Activated T-cell treated with anti-CD3 and anti-CD28 coated beads, Interleukin-2, amount 50 U/mL, for 4 hours (primary cell): ENCODE results near the gene SNAI3. TPM values are rescaled to one million over a fixed set of nuclear protein-coding genes. Genes with fewer than 3 reads are reported as not detected.

ENCODE experiments used
- ATAC-seq, 2 donors: fragments of 200-7000 bp; cut with Tn5 transposase; one replicate each; pipeline ENCODE4 v1.10.0; 2021
- DNase-seq: peaks from one replicate; pipeline ENCODE4 v3.0.0-alpha.2; 2020
- H3K27me3 Mint-ChIP-seq: one replicate; pipeline ENCODE4 v1.8.0; 2021; ENCODE audit warnings: low read depth, mixed read lengths
- H3K36me3 Mint-ChIP-seq: one replicate; pipeline ENCODE4 v1.8.0; 2022; ENCODE audit warnings: mixed read lengths; ENCODE audit not compliant: insufficient read depth
- H3K4me1 Mint-ChIP-seq: one replicate; pipeline ENCODE4 v1.8.0; 2021; ENCODE audit warnings: low read depth, mixed read lengths
- H3K4me3 Mint-ChIP-seq: one replicate; pipeline ENCODE4 v1.8.0; 2021; ENCODE audit warnings: mild to moderate bottlenecking, moderate library complexity, mixed read lengths
- H3K9me3 Mint-ChIP-seq: one replicate; pipeline ENCODE4 v1.8.0; 2021; ENCODE audit warnings: mixed read lengths
- total RNA-seq, 3 donors: library from RNA; stranded (reverse); gene quantifications; one replicate each; pipeline ENCODE4 v1.2.1, GENCODE V29; 2021

The SNAI3 gene
- total RNA-seq, 3 donors from 2014 or later, result 0.90 to 1.3 (median 1.2) TPM

DNA sequence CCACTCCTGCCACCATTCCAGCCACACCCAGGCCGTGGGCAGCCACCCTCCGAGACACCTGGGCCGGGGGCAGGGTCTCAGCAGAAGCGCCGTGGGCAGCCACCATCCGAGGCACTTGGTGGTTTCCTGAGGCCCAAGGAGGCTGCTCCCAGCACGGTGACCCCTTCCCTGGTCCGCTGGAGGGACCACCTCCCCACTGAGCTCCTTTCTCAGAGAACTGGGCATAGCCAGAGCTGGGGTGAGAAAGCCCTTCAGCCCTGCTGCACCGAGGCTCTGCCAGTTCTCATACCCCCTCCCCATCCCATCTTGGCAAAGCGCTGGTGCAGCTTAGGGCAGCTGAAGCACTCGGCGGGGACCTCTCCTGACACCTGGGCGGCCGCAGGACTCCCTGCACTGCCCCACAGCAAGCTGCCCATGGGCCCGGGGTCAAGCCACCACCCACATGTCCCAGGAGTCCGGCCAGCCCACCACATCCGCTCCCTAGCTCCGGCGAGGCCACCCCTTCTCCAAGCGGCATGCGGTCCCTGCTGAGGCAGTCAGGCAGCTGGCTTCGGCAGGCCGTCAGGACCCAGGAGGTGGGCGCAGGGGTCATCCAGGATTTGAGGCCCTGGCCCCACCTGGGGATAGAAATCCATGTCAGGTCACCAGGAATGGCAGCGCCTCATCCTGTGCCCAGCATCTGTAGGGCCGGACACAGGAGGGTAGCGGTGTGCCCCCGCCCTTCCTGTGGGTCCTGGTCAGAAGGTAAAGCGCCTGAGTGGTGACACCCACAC, 34.1 kb downstream of the SNAI3 start:
- Mint-ChIP-seq H3K36me3 (peaks cover 3% of the 10 kb centered on the region), H3K4me1 (peaks cover 19% of the 10 kb centered on the region), H3K4me3 (no peak overlapping the region), H3K9me3 (no peaks in the 10 kb centered on the region), H3K27me3 (no peaks in the 10 kb centered on the region)
- no peak for ATAC-seq
- no peak for DNase-seq

DNA sequence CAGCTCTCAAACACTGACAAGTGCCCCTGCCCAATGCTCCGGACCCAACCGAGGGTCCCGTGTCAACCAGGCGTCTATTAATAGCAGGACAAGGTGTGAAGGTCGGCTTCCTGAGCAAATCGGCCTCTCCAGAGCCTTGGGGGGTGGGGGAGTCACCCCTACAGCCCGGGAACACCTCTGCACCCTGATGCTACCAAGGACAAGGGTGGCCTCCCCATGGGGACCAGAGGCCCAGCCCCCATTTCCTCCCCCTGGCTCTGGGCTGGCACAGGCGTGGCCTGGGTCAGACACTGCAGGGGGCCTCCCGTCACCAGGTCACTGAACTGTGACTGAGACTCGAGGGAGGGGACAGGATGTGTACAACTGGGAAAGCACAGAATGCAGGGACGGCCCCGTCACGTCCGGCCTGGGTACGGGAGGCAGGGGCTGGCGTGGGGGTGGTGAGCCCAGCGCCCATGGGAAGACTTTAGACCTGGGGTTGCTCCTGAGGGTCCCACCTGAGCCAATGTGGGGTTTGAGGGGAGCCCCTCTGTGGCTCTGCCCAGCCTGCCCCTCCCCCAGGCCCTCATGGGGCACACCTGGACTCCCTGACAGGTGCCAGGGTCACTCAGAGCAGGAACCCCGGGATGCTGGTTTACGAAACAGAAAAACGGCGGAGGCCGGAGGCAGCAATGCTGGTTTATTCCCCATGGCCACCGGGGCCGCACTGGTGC, 34.9 kb downstream of the SNAI3 start:
- Mint-ChIP-seq H3K36me3 (peaks cover 3% of the 10 kb centered on the region), H3K27me3 (no peaks in the 10 kb centered on the region), H3K4me1 (peaks cover 19% of the 10 kb centered on the region), H3K9me3 (no peaks in the 10 kb centered on the region), H3K4me3 (peak overlapping the region; percentile 90)
- peak; percentile 77 to 80 for ATAC-seq
- DNase-seq, result peak; percentile 45

DNA sequence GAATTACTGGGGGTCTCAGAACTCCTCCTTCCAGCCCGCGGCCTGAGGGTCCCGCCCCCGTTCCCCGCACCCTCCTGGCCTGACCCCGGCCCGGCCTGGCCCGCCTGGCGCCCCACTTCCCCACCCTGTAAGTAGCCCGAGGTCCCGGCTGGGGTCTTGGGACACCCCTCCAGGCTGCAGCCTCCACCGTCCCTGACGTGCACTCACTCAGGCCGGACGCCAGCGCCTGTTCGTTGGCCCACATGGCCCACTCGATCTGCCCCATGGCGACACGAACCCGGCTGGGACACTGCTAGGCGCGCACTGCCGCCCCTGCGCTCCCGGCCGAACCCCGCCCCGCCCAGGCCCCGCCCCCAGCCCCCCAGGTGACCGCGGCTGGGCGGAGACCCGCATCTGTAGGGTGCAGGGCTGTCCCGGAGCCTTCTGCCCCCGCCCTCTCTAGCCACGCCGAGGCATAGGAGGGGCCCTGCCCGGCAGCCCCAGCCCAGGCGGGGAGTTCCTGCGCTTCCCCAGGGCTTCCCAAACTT, 35.5 kb downstream of the SNAI3 start, which contains the start of gene CYBA:
CYBA (minus strand) TSS at position 305 of the 527 bp plus-strand sequence; CDS start at position 265, 40 bp downstream.
- H3K9me3 Mint-ChIP-seq, result no peaks in the 10 kb centered on the region
- ATAC-seq, result peak; percentile 87 to 88

DNA sequence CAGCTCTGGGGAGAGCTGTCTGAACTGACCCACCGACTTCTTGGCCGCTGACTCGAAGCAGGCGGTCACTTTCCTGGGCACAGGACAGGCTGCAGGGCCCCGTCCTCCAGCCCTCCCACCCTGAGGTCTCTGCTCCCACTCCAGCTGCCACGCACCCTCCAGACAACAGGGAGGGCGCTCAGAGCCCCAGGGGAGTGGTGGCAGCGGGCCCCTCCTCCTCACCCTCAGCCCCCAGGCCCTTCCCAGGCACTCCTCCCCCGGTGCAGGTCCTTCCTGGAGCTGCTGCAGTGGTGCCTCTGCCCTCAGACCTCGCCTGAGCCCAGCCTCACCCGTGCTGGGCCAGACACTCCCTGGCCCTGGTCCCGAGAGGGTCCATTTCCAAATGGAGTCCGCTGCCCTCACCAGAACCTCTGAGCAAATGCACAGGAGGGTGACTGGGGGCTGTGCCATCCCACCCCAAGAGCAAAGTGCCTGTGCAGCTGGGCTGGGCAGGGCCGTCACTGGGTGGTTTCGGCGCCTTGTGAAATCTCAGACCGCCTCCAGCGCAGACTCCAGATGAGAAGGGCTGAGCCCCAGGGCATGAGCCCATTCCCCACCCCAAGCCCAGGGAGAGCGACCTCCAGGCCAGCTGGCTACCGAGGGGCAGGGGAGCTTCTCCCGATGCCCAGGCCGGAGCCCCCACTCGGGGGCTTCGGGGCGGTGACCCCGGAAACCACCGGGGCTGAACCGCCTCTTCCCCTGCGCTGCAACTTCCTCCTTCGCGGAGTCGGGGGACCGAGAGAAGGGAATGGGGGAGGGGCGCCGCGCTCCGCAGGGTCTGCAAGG, 36.2 kb downstream of the SNAI3 start:
- Mint-ChIP-seq H3K4me1 (peaks cover 19% of the 10 kb centered on the region), H3K27me3 (no peaks in the 10 kb centered on the region), H3K9me3 (no peaks in the 10 kb centered on the region), H3K4me3 (peak overlapping the region; percentile 90), H3K36me3 (peaks cover 2% of the 10 kb centered on the region)
- DNase-seq, result no peak
- ATAC-seq, result peak; percentile 17 to 36

More for the DNA sequence above, 35.5 kb downstream of the SNAI3 start, which contains the start of gene CYBA:
- H3K4me1 Mint-ChIP-seq, result peaks cover 19% of the 10 kb centered on the region
- peak; percentile 68 for DNase-seq
- H3K36me3 Mint-ChIP-seq, result peaks cover 3% of the 10 kb centered on the region
- H3K4me3 Mint-ChIP-seq, result peak within 1 kb of the TSS; percentile 90
- no peaks in the 10 kb centered on the region for H3K27me3 Mint-ChIP-seq

DNA sequence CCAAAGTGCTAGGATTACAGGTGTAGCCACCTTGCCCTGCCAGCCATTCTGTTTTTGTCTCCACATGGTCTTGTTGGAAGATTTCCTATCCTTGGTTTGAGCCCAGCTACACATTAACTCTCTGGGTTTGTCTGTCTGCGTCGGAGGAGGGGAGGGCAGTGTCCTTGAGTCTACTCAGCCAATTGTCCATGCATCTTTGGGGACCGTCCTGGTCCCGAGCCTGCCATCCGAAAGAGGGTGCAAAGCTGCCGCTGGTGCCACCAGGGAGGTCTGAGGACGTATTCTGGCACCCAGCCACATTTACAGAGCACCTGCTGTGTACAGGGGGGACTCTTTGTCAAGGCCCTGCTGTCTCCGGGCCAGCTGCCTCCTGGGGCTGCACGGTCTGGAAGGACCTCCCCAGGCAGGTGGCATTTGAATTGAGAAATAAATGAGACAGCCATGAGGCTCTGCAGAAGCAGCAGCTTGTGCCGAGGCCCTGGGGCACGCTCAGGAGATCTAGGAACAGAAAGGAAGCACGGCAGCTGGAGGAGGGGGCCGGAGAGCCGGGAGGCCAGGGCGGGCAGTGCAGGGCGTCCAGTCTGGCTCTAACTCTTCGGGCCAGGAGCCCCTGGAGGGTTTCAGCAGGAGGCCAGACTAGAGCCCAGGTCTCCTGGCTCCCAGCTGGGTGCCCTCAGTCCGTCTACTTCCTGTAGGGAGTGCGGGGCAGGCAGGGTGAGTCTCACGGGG, 36.9 kb downstream of the SNAI3 start:
- no peaks in the 10 kb centered on the region for H3K27me3 Mint-ChIP-seq
- peak overlapping the region; percentile 90 for H3K4me3 Mint-ChIP-seq
- no peak for ATAC-seq
- H3K9me3 Mint-ChIP-seq, result no peaks in the 10 kb centered on the region
- H3K36me3 Mint-ChIP-seq, result no peaks in the 10 kb centered on the region
- H3K4me1 Mint-ChIP-seq, result peaks cover 19% of the 10 kb centered on the region
- no peak for DNase-seq

DNA sequence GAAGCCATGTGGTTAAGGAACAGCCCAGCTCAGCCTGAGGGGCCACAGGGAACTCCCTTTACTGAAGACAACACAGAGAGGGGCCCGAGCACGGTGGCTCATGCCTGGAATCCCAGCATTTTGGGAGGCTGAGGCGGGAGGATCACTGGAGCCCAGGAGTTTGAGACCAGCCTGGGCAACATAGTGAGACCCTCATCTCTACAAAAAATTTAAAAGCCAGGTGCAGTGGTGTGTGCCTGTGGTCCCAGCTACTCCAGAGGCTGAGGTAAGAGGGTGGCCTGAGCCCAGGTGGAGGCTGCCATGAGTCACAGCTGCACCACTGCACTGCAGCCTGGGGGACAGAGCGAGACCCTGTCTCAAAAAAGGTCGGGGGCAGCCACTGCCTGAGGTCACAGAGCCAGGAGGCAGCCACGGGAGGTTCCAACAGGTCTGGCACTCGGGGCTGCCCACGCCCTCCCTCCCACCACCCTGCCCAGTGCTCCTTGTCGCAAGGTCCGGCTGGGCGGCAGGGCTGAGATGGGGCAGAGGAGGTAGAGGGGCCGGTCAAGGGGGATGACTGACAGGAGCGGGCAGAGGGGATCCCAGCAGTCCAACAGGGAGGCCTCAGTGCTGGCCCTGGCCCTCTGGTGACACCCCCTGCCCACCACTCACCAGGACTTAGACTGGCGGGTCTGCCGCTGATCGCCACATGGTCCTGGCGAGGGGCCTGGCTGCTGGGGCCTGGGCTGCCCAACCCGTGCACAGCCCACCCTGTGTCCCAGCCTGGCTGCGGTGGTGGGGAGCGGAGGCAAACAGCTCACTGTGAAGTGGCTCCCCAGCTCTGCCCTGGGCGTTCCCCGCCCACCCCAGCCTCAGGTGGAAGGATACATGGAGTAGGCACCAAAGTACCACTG, 38.9 kb downstream of the SNAI3 start:
- Mint-ChIP-seq H3K9me3 (no peaks in the 10 kb centered on the region), H3K36me3 (peaks cover 2% of the 10 kb centered on the region), H3K4me1 (peaks cover 19% of the 10 kb centered on the region), H3K4me3 (no peak overlapping the region), H3K27me3 (no peaks in the 10 kb centered on the region)
- DNase-seq (no peak), ATAC-seq (no peak)

DNA sequence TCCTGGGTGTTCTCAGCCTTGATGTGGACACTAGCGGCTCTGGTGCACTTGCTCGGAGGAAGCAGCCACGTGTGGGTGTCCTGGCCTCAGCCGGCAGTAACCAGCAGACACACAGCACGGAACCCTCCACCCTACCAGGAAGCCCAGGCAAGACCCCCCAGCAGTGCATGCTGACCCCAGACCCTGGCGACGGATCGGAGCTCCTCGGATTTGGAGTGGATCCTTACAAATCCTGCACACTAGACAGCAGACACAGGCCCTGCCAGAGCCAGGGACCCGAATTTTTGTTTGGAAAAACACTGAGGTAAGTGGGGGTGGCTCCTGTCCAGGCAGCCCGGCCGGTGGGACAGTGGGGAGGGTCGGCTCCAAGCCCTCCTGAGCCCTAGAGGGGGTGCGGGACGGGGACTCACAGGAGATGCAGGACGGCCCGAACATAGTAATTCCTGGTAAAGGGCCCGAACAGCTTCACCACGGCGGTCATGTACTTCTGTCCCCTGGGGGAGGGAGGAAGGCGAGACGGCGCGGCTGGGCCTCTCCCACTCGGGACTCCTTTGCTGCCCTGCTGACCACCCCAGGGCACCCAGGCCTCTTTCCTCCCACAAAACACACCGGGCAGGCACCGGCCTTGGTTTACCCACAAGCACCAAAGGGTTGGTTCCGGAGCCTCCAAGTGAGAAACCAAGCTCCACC, 39.8 kb downstream of the SNAI3 start:
- no peak for DNase-seq
- no peaks in the 10 kb centered on the region for H3K27me3 Mint-ChIP-seq
- peaks cover 2% of the 10 kb centered on the region for H3K36me3 Mint-ChIP-seq
- H3K9me3 Mint-ChIP-seq, result no peaks in the 10 kb centered on the region
- H3K4me1 Mint-ChIP-seq, result peaks cover 17% of the 10 kb centered on the region
- no peak for ATAC-seq
- H3K4me3 Mint-ChIP-seq, result no peak overlapping the region

DNA sequence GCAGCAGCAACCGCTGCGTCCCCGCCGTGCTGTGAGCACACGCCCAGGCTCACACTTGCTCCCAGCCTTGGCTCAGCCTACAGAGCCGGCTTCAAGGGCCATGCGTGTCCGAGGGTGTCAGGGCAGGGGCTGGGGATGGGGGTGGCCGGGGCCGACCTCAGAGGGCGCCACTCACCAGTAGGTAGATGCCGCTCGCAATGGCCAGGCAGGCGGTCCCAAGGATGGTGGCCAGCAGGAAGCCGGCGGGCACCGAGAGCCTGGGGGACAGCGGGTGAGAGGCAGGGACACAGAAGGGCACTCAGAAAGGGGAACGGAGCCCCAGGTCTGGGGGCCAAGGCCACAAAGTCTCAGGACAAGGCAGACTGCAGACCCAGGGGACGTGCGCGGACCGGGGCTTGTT, 40.4 kb downstream of the SNAI3 start:
- Mint-ChIP-seq H3K4me1 (peaks cover 12% of the 10 kb centered on the region), H3K27me3 (no peaks in the 10 kb centered on the region), H3K36me3 (peaks cover 2% of the 10 kb centered on the region), H3K4me3 (no peak overlapping the region), H3K9me3 (no peaks in the 10 kb centered on the region)
- DNase-seq (no peak), ATAC-seq (no peak)

DNA sequence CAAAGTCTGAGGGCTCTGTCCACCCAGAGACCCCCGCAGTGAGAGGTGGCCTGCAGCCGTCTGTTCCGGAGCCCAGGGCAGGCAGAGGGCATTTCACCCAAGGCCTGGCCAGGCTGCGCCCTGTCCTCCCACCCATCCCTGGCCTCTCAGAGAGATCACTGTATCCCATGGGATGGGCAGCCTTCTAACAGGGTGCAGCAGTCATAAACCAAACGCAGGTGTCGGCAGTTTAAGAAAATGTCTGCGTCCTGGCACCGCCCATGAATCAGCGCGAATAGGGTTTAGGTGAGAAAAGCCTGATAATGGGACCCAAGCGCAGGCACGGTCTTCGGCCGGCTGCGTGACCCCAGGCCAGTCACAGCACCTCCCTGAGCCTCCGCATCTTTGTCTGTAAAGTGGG, 40.9 kb downstream of the SNAI3 start:
- peaks cover under 1% of the 10 kb centered on the region for H3K27me3 Mint-ChIP-seq
- no peak overlapping the region for H3K4me3 Mint-ChIP-seq
- peaks cover 2% of the 10 kb centered on the region for H3K36me3 Mint-ChIP-seq
- H3K9me3 Mint-ChIP-seq, result no peaks in the 10 kb centered on the region
- peaks cover 13% of the 10 kb centered on the region for H3K4me1 Mint-ChIP-seq
- ATAC-seq (no peak), DNase-seq (no peak)

DNA sequence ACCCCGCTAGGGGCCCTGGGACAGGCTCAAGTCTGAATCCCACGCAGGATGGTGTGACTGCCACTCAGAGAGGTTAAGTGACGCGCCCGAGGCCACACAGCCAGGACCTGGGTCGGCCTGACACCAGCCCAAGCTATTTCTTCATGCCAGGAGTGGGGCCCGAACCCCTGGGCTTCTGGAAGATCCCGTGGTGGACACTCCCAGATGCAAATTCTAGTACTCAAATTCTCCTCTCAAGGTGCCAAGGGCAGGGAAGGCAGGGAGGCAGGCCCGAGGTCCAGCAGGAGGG, 42.7 kb downstream of the SNAI3 start:
- no peak for DNase-seq
- Mint-ChIP-seq H3K4me1 (peaks cover 10% of the 10 kb centered on the region), H3K4me3 (no peak overlapping the region), H3K9me3 (no peaks in the 10 kb centered on the region), H3K27me3 (peaks cover 7% of the 10 kb centered on the region), H3K36me3 (peaks cover 2% of the 10 kb centered on the region)
- no peak for ATAC-seq

DNA sequence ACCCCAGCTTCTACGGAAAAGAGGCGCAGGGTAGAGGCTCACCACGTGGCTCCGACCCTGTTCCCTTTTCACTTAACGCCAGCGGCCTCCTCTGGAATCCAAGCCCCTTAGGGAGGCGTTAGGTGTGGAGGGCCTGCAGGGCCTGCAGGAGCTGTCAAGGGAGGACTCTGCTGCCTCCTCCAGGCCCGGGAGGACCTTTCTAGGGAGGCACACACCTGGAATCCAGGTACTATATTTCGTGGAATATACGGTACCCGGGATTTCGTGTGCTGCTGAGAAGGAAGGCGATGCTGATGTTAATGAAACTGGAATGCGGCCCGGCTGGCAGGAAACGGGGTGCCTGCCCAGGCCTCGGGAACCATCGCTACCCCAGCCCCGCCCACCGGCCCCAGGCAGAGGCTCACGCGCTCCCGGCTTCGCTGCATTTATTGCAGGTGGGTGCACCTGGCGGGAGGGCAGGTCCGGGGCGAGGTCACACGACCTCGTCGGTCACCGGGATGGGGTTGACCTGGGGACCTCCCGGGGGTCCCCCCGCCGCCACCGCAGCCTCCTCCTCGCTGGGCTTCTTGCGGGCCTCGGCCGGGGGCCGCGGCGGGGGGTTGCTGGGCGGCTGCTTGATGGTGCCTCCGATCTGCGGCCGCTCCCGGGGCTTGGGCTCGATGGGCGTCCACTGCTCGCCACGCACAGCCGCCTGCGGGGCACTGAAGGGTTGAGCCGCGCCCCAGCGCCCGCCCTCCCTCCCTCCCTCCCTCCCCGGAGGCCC, 43.2 kb downstream of the SNAI3 start:
- DNase-seq, result no peak
- no peak overlapping the region for H3K4me3 Mint-ChIP-seq
- H3K9me3 Mint-ChIP-seq, result no peaks in the 10 kb centered on the region
- peaks cover 2% of the 10 kb centered on the region for H3K36me3 Mint-ChIP-seq
- H3K27me3 Mint-ChIP-seq, result peaks cover 7% of the 10 kb centered on the region
- H3K4me1 Mint-ChIP-seq, result peaks cover 14% of the 10 kb centered on the region
- ATAC-seq, result no peak
